HepG2 (cell line): ENCODE results near the gene HECTD4. TPM values are rescaled to one million over a fixed set of nuclear protein-coding genes. Genes with fewer than 3 reads are reported as not detected.
A peak's percentile ranks its signal among the peaks of the same experiment; 100 is the strongest.

Source experiments
- CC2D1A ChIP-seq: sonication (generic); formaldehyde crosslinking; IDR thresholded peaks from 2 replicates; pipeline ENCODE4 v1.8.1; 2023; ENCODE audit warnings: mild to moderate bottlenecking, missing genetic modification reagents
- EEA1 ChIP-seq: sonication (generic); formaldehyde crosslinking; IDR thresholded peaks from 2 replicates; pipeline ENCODE4 v1.5.1; 2020; ENCODE audit warnings: mild to moderate bottlenecking, missing genetic modification reagents, borderline replicate concordance
- IKZF4 ChIP-seq: sonication (generic); formaldehyde crosslinking; IDR thresholded peaks from 2 replicates; pipeline ENCODE4 v1.5.1; 2020; ENCODE audit warnings: borderline replicate concordance, mild to moderate bottlenecking, low read depth, missing genetic modification reagents; ENCODE audit errors: not compliant biosample characterization
- MYPOP ChIP-seq: sonication (generic); formaldehyde crosslinking; IDR thresholded peaks from 2 replicates; pipeline ENCODE4 v1.8.1; 2023; ENCODE audit warnings: mild to moderate bottlenecking, moderate library complexity, missing genetic modification reagents
- SRSF1 ChIP-seq: fragments of 200-400 bp; formaldehyde crosslinking; optimal IDR thresholded peaks from 2 replicates; pipeline ENCODE3; 2017; ENCODE audit warnings: mild to moderate bottlenecking, low read depth, low read length, moderate library complexity
- TAF15 ChIP-seq: fragments of 200-400 bp; formaldehyde crosslinking; IDR thresholded peaks from one replicate; pipeline ENCODE4 v1.6.1; 2018; ENCODE audit warnings: mild to moderate bottlenecking, low read depth, low read length; ENCODE audit not compliant: poor library complexity, severe bottlenecking
- TBX2 ChIP-seq: sonication (generic); formaldehyde crosslinking; IDR thresholded peaks from 2 replicates; pipeline ENCODE4 v1.5.0; 2020; ENCODE audit warnings: missing genetic modification reagents, mild to moderate bottlenecking, borderline replicate concordance
- ZFP62 ChIP-seq: sonication (generic); formaldehyde crosslinking; IDR thresholded peaks from 2 replicates; pipeline ENCODE4 v1.4.0; 2020; ENCODE audit warnings: missing genetic modification reagents
- ZNF101 ChIP-seq: sonication (generic); formaldehyde crosslinking; IDR thresholded peaks from 2 replicates; pipeline ENCODE4 v1.4.0; 2020; ENCODE audit warnings: mild to moderate bottlenecking, low read depth, missing genetic modification reagents, borderline replicate concordance
- ZNF225 ChIP-seq: sonication (generic); formaldehyde crosslinking; IDR thresholded peaks from 2 replicates; pipeline ENCODE4 v1.4.0; 2020; ENCODE audit warnings: mild to moderate bottlenecking, missing genetic modification reagents
- ZNF234 ChIP-seq: sonication (generic); formaldehyde crosslinking; conservative IDR thresholded peaks from 2 replicates; pipeline ENCODE4 v1.5.1; 2020; ENCODE audit warnings: mild to moderate bottlenecking, missing genetic modification reagents
- ZNF362 ChIP-seq: sonication (generic); formaldehyde crosslinking; IDR thresholded peaks from 2 replicates; pipeline ENCODE4 v1.4.0; 2020; ENCODE audit warnings: missing genetic modification reagents, mild to moderate bottlenecking, borderline replicate concordance
- ZNF510 ChIP-seq: sonication (generic); formaldehyde crosslinking; IDR thresholded peaks from 2 replicates; pipeline ENCODE4 v1.4.0; 2020; ENCODE audit warnings: low read depth, mild to moderate bottlenecking, missing genetic modification reagents
- ZNF646 ChIP-seq: sonication (generic); formaldehyde crosslinking; IDR thresholded peaks from 2 replicates; pipeline ENCODE4 v1.9.0; 2021; ENCODE audit warnings: mild to moderate bottlenecking, missing genetic modification reagents
- ZNF768 ChIP-seq: sonication (generic); formaldehyde crosslinking; IDR thresholded peaks from 2 replicates; pipeline ENCODE4 v1.4.0; 2020; ENCODE audit warnings: missing genetic modification reagents
- polyA plus RNA-seq, 8 experiments: library from polyadenylated mRNA; depleted of rRNA in 3 of 8; stranded (reverse) in 7 of 8; unstranded in 1 of 8; fragments of >200 nt; fragmentation: Illumina TruSeq in 4 of 8; extraction: Trizol in 4 of 8; gene quantifications; 2 replicates each; pipeline versions ENCODE4 v1.2.1 to v1.2.3, GENCODE V29; 2011 to 2016; ENCODE audit warnings: low read depth in 4 of 8, missing spikeins in 1 of 8, mixed read lengths in 1 of 8; ENCODE audit not compliant: insufficient read depth in 1 of 8
- total RNA-seq, 5 experiments: library from RNA; depleted of rRNA; stranded (reverse); fragments of >200 nt; fragmentation: Illumina TruSeq; extraction: Trizol; gene quantifications; 2 replicates each; pipeline ENCODE4 v1.2.3, GENCODE V29; 2016; ENCODE audit warnings: low read depth in 1 of 5
- TF ChIP-seq, protein P1 (sequence below): IDR thresholded peaks from 2 replicates; pipeline ENCODE4 v1.6.1; 2016; ENCODE audit warnings: mild to moderate bottlenecking, missing biosample characterization, missing genetic modification reagents
- TF ChIP-seq, protein P2 (sequence below): sonication (generic); formaldehyde crosslinking; IDR thresholded peaks from 2 replicates; pipeline ENCODE4 v1.4.0; 2020; ENCODE audit warnings: missing genetic modification reagents

Gene HECTD4
- total and polyA plus RNA-seq, 2 of the 13 experiments (the other 11 are each of a cell fraction or from before 2014, with no cell fraction given) = 9.0 to 11.4 TPM

DNA sequence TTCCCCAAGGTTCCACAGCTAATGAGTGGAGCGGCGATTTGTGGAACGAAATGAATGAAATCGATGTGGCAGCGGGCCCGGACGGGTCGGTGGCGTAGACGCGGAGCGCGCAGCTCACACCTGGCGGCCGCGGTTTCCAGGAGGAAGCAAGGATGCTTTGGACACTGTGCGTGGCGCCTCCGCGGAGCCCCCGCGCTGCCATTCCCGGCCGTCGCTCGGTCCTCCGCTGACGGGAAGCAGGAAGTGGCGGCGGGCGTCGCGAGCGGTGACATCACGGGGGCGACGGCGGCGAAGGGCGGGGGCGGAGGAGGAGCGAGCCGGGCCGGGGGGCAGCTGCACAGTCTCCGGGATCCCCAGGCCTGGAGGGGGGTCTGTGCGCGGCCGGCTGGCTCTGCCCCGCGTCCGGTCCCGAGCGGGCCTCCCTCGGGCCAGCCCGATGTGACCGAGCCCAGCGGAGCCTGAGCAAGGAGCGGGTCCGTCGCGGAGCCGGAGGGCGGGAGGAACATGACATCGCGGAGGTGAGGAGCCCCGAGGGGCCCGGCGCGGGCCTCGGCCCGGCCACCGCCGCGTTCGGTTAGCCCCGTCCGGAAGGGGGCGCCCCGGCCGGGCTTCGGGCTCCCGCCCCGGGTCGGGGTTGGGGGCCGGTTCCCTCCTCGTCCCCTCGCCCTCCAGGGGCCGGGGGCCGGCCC, 36.5 kb upstream of the HECTD4 start, which contains the start of gene PTPN11 (continued):
- TF ChIP-seq, protein P1, sequence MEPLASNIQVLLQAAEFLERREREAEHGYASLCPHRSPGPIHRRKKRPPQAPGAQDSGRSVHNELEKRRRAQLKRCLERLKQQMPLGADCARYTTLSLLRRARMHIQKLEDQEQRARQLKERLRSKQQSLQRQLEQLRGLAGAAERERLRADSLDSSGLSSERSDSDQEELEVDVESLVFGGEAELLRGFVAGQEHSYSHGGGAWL (CRISPR knock-in tag) = peak; percentile 79
- TF ChIP-seq ZNF225 = peak; percentile 16; the same call in 1 of the 2 replicates
- TF ChIP-seq IKZF4 = no peak
- peak; percentile 66 for TF ChIP-seq TBX2
- TF ChIP-seq CC2D1A (CRISPR knock-in tag) = no peak
- peak; percentile 62; the same call in 1 of the 2 replicates for TF ChIP-seq ZNF362 (CRISPR knock-in tag)
- no peak for TF ChIP-seq TAF15
- no peak for TF ChIP-seq EEA1 (CRISPR knock-in tag)
- TF ChIP-seq ZNF646 = no peak
- TF ChIP-seq MYPOP (CRISPR knock-in tag) = no peak
- TF ChIP-seq ZNF101 = no peak
- TF ChIP-seq, protein P2, sequence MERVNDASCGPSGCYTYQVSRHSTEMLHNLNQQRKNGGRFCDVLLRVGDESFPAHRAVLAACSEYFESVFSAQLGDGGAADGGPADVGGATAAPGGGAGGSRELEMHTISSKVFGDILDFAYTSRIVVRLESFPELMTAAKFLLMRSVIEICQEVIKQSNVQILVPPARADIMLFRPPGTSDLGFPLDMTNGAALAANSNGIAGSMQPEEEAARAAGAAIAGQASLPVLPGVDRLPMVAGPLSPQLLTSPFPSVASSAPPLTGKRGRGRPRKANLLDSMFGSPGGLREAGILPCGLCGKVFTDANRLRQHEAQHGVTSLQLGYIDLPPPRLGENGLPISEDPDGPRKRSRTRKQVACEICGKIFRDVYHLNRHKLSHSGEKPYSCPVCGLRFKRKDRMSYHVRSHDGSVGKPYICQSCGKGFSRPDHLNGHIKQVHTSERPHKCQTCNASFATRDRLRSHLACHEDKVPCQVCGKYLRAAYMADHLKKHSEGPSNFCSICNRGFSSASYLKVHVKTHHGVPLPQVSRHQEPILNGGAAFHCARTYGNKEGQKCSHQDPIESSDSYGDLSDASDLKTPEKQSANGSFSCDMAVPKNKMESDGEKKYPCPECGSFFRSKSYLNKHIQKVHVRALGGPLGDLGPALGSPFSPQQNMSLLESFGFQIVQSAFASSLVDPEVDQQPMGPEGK = peak; percentile 79
- TF ChIP-seq ZNF510 (CRISPR knock-in tag) = no peak; the same call in 1 of the 2 replicates
- TF ChIP-seq ZNF234 (CRISPR knock-in tag) = peak; percentile 84; the same call in 1 of the 2 replicates
- peak; percentile 76; the same call in 1 of the 2 replicates for TF ChIP-seq ZNF768 (CRISPR knock-in tag)
- no peak for TF ChIP-seq ZFP62 (CRISPR knock-in tag)
- TF ChIP-seq SRSF1 = peak; percentile 98
